Epithelial cell of proximal tubule (primary cell): ENCODE measurements around the gene PCNA. TPM values are rescaled to one million over a fixed set of nuclear protein-coding genes. Genes with fewer than 3 reads are reported as not detected.

ENCODE experiments used
- DNase-seq: peaks from one replicate; pipeline ENCODE4 v3.0.0-alpha.2; 2011; ENCODE audit warnings: low read depth
- H3K4me3 ChIP-seq: 2 replicates; pipeline ENCODE4 v1.5.1; 2011; ENCODE audit warnings: low read depth, mild to moderate bottlenecking, low read length
- CTCF ChIP-seq: conservative IDR thresholded peaks from 2 replicates; pipeline ENCODE4 v1.5.1; 2012; ENCODE audit warnings: low read depth, mild to moderate bottlenecking, low read length
- total RNA-seq: library from RNA; depleted of rRNA; stranded (reverse); fragments of >200 nt; gene quantifications from 2 replicates; pipeline ENCODE4 v1.2.3, GENCODE V29; 2015

Gene PCNA
- total RNA-seq: 327 and 378 TPM in 2 replicates

DNA sequence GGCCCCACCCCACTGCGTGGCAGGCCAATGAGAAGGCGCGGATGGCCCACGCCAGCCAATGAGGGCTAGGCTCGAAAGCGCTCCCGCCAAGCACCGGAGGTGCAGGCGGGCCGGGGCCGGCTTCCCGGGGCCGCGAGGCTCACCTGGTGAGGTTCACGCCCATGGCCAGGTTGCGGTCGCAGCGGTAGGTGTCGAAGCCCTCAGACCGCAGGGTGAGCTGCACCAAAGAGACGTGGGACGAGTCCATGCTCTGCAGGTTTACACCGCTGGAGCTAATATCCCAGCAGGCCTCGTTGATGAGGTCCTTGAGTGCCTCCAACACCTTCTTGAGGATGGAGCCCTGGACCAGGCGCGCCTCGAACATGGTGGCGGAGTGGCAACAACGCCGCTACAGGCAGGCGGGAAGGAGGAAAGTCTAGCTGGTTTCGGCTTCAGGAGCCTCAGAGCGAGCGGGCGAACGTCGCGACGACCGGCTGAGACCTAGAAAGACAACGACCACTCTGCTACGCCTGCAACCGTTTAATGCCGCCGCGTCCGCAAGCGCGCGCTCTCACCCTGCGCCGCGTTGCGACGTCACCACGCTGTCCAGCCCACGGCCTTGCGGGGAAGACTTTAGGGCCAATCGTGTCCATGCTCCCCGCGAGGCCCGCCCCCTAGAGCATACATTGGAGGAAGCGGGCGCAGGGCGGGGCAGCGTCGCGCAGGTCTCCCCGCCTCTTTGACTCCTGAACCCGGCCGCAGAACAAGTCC, at the start of gene PCNA:
TSS of gene PCNA (minus strand) at position 524 of the 750 bp plus-strand sequence. CDS start at position 364, 160 bp downstream.
- H3K4me3 ChIP-seq: peak within 1 kb of the TSS; percentile 74
- no peak for DNase-seq
- no peak for TF ChIP-seq CTCF

- no peak for TF ChIP-seq CTCF
- H3K4me3 ChIP-seq: no peak overlapping the region
- DNase-seq: no peak
Observed at GRCh38 chr20:5168651-5169396, 49.1 kb upstream of the PCNA start.

GRCh38 chr20:5164645-5165625, 45.2 kb upstream of the PCNA start:
- no peak for TF ChIP-seq CTCF
- H3K4me3 ChIP-seq: no peak overlapping the region
- no peak for DNase-seq

- no peak for TF ChIP-seq CTCF
- no peak for DNase-seq
- H3K4me3 ChIP-seq: no peak overlapping the region
Observed at GRCh38 chr20:5161536-5162164, 41.9 kb upstream of the PCNA start.

- DNase-seq: no peak
- no peak for TF ChIP-seq CTCF
Observed at GRCh38 chr20:5160882-5161281, 41.1 kb upstream of the PCNA start.

GRCh38 chr20:5159928-5160327, 40.2 kb upstream of the PCNA start:
- H3K4me3 ChIP-seq: no peak overlapping the region
- no peak for TF ChIP-seq CTCF
- DNase-seq: no peak

More at GRCh38 chr20:5160882-5161281, 41.1 kb upstream of the PCNA start:
- H3K4me3 ChIP-seq: no peak overlapping the region
